Stimulated activated CD4-positive, alpha-beta T cell treated with anti-CD3 and anti-CD28 coated beads, Interleukin-15, amount 100 ng/mL, for 48 hours (primary cell): ENCODE results near the gene GPX3.

Source experiments
- DNase-seq, 2 donors: peaks; one replicate each; pipeline ENCODE4 v3.0.0-alpha.2; 2020; ENCODE audit warnings: low read depth in 2 of 2

Gene GPX3

GRCh38 chr5:151034422-151035379, 14.3 kb downstream of the GPX3 start:
- no peak for DNase-seq

GRCh38 chr5:151036556-151036955, 16.2 kb downstream of the GPX3 start:
- DNase-seq = no peak

- DNase-seq = no peak
These were observed 17.4 kb downstream of the GPX3 start for GRCh38 chr5:151037561-151038411.

DNA sequence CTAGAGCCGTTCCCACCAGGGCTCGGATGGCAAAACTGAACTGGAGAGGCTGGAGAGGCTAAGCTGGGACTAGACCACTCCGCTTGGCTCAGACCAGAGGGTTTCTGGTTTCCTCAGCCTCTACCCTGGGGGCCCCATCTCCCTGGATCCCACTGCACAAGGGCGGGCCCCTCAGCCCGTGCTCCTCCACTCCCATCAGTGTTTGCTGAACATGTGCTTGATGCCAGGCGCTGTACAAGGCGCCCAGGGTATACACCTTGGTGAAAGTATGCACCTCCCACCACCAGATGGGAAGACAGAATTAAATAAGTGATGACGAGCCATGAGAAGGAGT, 18.0 kb downstream of the GPX3 start:
- DNase-seq = no peak

- DNase-seq = no peak
These were observed 18.4 kb downstream of the GPX3 start for GRCh38 chr5:151038801-151039238.

DNA sequence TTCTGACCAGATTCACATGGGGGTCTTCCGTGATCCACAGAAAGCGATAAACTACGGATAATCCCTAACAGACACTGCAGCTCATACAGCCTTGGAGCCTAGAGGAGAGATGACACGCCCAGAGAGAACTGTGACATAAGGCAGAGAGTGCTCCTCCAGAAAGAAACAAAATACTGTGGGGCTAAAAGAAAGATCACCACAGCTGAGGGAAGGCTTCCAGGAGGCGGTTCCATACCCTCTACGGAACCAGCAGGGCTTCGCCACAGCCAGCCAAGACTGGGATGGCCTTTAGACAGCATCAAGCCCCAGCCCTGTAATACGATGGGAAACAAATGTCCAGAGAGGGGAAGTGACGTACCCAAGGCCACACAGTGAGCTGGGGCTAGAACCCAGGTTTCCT, 19.3 kb downstream of the GPX3 start:
- no peak for DNase-seq

DNA sequence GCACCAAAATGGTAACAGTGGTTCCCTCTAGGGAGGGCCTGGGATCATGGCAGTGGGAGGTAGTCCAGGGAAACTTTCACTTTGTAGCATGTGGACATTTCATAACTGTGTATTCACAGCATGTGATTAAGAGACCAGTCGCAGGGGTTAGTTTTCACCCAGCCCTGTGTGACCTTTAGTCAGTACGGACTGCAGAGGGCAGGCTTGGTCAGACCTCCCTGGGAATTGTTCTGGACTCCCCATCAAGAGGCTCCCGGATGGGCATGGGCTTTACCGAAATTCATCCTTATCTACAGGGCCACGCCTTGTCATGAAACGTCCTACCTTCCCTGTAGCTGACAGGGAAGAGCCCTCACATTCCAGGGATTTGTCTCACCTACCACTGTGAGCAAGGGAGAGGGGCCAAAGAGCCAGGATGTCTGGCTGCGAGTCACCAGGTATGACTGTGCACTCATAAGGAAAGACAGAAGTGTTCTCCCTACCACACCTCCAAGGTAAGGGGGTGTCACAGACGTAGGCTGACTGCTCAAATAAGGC, 19.9 kb downstream of the GPX3 start:
- DNase-seq = no peak

DNA sequence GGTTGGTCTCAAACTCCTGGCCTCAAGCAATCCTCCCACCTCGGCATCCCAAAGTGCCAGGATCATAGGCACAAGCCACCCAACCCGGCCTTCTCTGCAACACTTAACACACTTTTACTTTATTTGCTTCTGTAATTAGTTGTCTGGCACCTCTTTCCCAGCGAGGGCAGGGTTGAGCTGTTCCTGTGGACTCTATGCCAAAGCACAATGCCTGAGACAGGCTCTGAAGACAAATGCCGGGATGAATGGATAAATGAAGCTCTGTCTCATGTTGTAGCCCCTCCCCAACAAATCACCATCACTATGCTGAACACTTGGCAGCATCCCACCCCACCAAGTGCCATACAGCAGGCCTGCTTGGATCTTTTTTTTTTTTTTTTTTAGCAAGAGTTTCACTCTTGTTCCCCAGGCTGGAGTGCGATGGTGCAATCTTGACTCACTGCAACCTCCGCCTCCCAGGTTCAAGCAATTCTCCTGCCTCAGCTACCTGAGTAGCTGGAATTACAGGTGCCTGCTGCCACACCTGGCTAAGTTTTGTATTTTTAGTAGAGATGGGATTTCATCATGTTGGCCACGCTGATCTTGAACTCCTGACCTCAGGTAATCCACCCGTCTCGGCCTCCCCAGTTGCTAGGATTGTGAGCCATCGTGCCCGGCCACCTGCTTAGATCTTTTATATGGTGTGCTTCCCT, 21.3 kb downstream of the GPX3 start:
- no peak for DNase-seq

GRCh38 chr5:151042453-151043093, 22.2 kb downstream of the GPX3 start:
- DNase-seq = no peak

- DNase-seq = peak in 1 of 2 donors; percentile 22
These were observed 27.5 kb downstream of the GPX3 start for GRCh38 chr5:151047814-151048425.

DNA sequence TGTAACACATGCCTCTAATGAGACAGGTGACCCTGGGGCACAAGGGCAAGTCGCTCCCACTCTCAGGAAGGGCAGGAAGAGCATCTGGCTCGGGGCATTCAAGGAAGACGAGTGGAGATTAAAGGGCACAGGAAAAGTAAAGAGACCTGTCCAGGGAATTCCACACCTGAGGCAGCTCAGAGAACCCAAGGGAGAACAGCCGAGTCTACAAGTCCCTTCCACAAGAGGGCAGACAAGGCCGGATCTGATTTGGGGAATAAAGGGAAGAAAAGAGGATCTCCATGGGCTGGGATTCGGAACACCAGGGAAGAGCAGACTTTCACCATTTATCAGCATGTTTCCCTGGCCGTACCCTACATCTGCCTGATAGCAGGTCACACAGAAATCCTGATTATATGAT, 28.1 kb downstream of the GPX3 start:
- no peak for DNase-seq

- DNase-seq = peak in 1 of 2 donors; percentile 58
These were observed 30.9 kb downstream of the GPX3 start for GRCh38 chr5:151051066-151051930.

GRCh38 chr5:151051931-151052608, 31.7 kb downstream of the GPX3 start:
- no peak for DNase-seq

DNA sequence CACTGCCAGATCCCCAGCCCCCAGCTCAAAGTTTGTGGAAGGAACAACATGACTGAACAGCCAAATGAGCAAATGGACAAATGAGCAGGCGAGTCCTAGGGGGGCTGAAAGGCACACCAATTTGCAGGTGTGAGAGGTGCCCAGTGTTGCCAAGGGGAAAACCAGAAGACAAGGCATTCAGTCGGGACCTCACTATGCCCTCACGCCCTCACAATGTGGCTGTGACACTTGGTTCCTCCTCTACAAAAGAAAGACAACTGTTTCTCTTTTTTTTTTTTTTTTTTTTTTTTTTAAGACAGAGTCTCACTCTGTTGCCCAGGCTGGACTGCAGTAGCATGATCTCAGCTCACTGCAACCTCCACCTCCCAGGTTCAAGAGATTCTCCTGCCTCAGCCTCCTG, 32.4 kb downstream of the GPX3 start:
- DNase-seq = no peak

- DNase-seq = no peak
These were observed 33.5 kb downstream of the GPX3 start for GRCh38 chr5:151053796-151054462.

GRCh38 chr5:151054709-151055108, 34.3 kb downstream of the GPX3 start:
- DNase-seq = no peak

DNA sequence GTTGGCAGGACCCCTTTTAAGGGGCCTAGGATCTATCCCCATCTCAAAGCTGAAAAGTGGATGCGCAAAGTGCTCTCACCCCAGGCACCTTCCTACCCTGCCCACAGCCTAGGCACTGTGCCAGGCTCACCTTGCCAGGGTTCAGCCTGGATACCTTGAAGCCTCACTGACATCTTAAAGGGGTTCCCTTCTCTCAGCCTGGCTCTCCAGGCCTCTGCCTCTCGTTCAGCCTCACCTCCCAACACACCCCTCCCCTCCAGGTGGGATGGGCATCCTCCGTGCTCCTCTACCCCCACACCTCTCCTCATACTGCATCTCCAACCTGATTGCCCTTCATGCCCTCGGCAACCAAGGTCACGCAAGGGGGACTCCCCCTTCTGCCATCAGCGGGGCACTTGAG, 34.9 kb downstream of the GPX3 start:
- DNase-seq = no peak

DNA sequence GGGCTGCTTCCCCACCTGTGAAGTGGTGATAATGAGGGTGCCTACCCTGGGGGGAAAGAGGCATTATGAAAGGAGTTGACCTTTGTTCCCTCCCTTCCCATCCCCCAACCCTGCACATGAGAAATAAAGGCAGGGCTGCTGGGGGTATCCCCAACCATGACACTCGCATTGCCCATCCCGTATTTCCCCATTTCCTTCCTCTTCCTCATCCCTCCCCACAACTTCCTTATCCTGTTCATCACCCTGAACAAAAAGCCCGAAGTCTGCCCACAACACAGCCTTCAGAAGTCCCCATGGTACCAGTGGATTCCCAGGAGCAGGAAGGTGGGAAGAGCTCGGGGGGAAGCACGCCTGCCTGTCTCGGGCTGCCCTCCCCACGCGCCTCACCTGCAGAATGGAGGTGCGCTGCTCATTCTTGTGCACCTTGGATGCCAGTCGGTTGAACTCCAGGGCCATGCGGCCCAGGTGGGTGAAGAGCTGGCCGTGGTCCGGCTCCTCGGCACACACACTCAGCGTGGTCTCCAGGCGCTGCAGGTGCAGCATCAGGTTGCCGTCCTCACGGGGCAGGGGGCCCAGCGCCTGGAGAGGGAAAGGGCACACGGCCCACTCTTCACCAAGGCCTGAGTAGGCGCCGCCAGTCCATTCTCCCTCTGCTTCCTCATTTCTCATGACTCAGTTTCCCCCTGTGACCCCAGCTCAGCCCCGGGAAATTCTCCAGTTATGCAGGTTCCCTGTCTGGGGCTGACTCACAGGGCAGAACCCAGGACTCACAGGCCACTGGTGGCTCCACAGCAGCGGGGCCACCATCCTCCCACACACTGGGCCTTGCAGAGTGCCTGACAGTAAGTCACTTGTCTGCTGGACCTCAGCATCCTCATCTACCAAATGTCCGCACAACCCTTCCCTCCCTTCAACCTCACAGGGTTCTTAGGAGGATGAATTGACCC, 36.3 kb downstream of the GPX3 start:
- DNase-seq = no peak
